GM12872 (cell line): ENCODE data around the gene FERMT3.

Source experiments
- CTCF ChIP-seq: IDR thresholded peaks from 3 replicates; pipeline ENCODE4 v1.5.1; 2011; ENCODE audit warnings: low read depth, mild to moderate bottlenecking, low read length, moderate library complexity; ENCODE audit not compliant: insufficient read depth

Gene FERMT3

GRCh38 chr11:64239662-64240434 is 33.3 kb downstream of the FERMT3 start:
- TF ChIP-seq CTCF, result no peak

GRCh38 chr11:64240435-64241240 is 34.1 kb downstream of the FERMT3 start, which contains the start of gene FKBP2:
FKBP2 (plus strand) TSS chr11:64241095; CDS start chr11:64242388, 1,293 bp downstream.
- TF ChIP-seq CTCF, result no peak

GRCh38 chr11:64241241-64241490 is 34.6 kb downstream of the FERMT3 start:
- no peak for TF ChIP-seq CTCF

GRCh38 chr11:64241491-64242374 is 35.2 kb downstream of the FERMT3 start:
- no peak for TF ChIP-seq CTCF

GRCh38 chr11:64243236-64243854 is 36.8 kb downstream of the FERMT3 start:
- TF ChIP-seq CTCF, result no peak

GRCh38 chr11:64244107-64244506 is 37.6 kb downstream of the FERMT3 start:
- TF ChIP-seq CTCF, result no peak
